Measurements from ENCODE around the gene ANKRD34A. TPM values are rescaled to one million over a fixed set of nuclear protein-coding genes. Genes with fewer than 3 reads are reported as not detected.
A peak's percentile ranks its signal among the peaks of the same experiment; 100 is the strongest.

The ANKRD34A gene
- total and polyA plus RNA-seq, 2 of the 8 experiments (the other 6 are each of a cell fraction or from before 2014, with no cell fraction given) = 0.15 to 0.20 TPM

GRCh38 chr1:145997016-145997717, 32.8 kb upstream of the ANKRD34A start:
- DNase-seq (ENCODE audit: low read depth in 1 of 2, low spot score in 2 of 2) = no peak
- Histone ChIP-seq H2BK15ac (ENCODE audit: low read length) (peak overlapping the region; percentile 83), H3K4me3 (ENCODE audit: extremely low read depth in 1 of 4, insufficient read depth in 2 of 4, low read depth in 3 of 4, low read length in 4 of 4) (peak overlapping the region; percentile 75 to 96 (median 92)), H3K36me3 (ENCODE audit: control insufficient read depth in 2 of 4, insufficient read depth in 4 of 4, low read length in 3 of 4) (peaks cover 17 to 33% (median 25%) of the 10 kb centered on the region in 4 experiments), H3K9ac (replicated peaks in 1 of 4; ENCODE audit: extremely low read depth in 1 of 4, low read depth in 3 of 4, low read length in 3 of 4) (peak overlapping the region in 3 of 4 experiments; percentile 62 to 85 (median 65); a peak in 6 of 7 replicates), H2BK20ac (ENCODE audit: low read length) (peak overlapping the region; percentile 91), H3K14ac (ENCODE audit: insufficient read length) (no peak overlapping the region), H3K4ac (replicated peaks; ENCODE audit: insufficient read length, low read depth, low read length) (peak overlapping the region; percentile 3), H2AK5ac (ENCODE audit: low read depth, low read length) (peak overlapping the region; percentile 6; the same call in 1 of the 2 replicates), H4K8ac (ENCODE audit: extremely low read depth, insufficient read depth, low read length) (0 out of 2 replicates have a peak overlapping the region, but pooled peaks have one; percentile 54), H3K23me2 (ENCODE audit: low read depth, low read length) (peaks cover 9% of the 10 kb centered on the region), H3K56ac (replicated peaks; ENCODE audit: insufficient read length, low read depth, low read length) (no peak overlapping the region), H3K27me3 (replicated peaks in 1 of 4; ENCODE audit: control insufficient read depth in 3 of 4, extremely low read depth in 1 of 4, insufficient read depth in 3 of 4, low read length in 3 of 4) (no peaks in the 10 kb centered on the region), H2BK120ac (replicated peaks; ENCODE audit: low read depth, low read length) (no peak overlapping the region), H3K4me1 (replicated peaks in 1 of 4; ENCODE audit: control insufficient read depth in 3 of 4, insufficient read depth in 4 of 4, low read length in 3 of 4) (peaks cover 2 to 8% (median 6%) of the 10 kb centered on the region in 4 experiments; a peak in 4 of 7 replicates), H3K79me1 (ENCODE audit: low read depth, low read length) (peaks cover 6% of the 10 kb centered on the region; the same call in 1 of the 2 replicates), H4K91ac (replicated peaks; ENCODE audit: insufficient read length, low read length) (peak overlapping the region; percentile 2), H2BK5ac (ENCODE audit: low read depth, low read length) (peak overlapping the region; percentile 10; the same call in 1 of the 2 replicates), H2BK12ac (ENCODE audit: low read depth, low read length) (peak overlapping the region; percentile 98), H3K4me2 (ENCODE audit: insufficient read depth in 1 of 2, low read depth in 2 of 2, low read length in 2 of 2) (peak overlapping the region; percentile 83 to 96), H3K27ac (ENCODE audit: low read depth, low read length) (peak overlapping the region; percentile 59), H3K9me3 (ENCODE audit: insufficient read depth in 2 of 2, low read depth in 1 of 2, low read length in 1 of 2) (no peaks in the 10 kb centered on the region), H2AFZ (ENCODE audit: low read length) (peak overlapping the region; percentile 37; the same call in 1 of the 2 replicates), H4K20me1 (replicated peaks in 1 of 2; ENCODE audit: control insufficient read depth in 1 of 2, insufficient read depth in 2 of 2, low read length in 2 of 2) (peaks cover 0 to 2% of the 10 kb centered on the region in 2 experiments), H4K5ac (ENCODE audit: insufficient read length, low read depth, low read length) (peak overlapping the region; percentile 28), H3K79me2 (ENCODE audit: control insufficient read depth in 1 of 2, insufficient read depth in 2 of 2, low read length in 2 of 2) (peaks cover 4 to 27% of the 10 kb centered on the region in 2 experiments; a peak in 3 of 4 replicates), H3K23ac (ENCODE audit: insufficient read length) (no peak overlapping the region), H3K18ac (ENCODE audit: extremely low read depth, low read length) (peak overlapping the region; percentile 56)
- ChIA-PET POLR2A (ENCODE audit: partially characterized antibody) (interaction anchor here (0.8 to 13.4 kb wide), 15 partner anchors 8 to 138 kb away, joined by 3 to 218 read pairs (median 4); partner anchors contain the start of genes LIX1L, PEX11B, PIAS3 and RBM8A), CTCF (ENCODE audit: partially characterized antibody) (interaction anchor here (1.2 to 12.6 kb wide), 4 partner anchors 9 to 21 kb away, joined by 5 to 93 read pairs (median 12); no protein-coding TSS in a partner anchor)
- no peak for FAIRE-seq
- TF ChIP-seq ASH2L (IDR thresholded peaks at IDR 0.05; ENCODE audit: low read length) = peak; percentile 47
- no peak for TF ChIP-seq CTCF (IDR thresholded peaks at IDR 0.05; ENCODE audit: control extremely low read depth in 1 of 3, insufficient read depth in 1 of 3, low read depth in 1 of 3, low read length in 3 of 3)
- TF ChIP-seq RBBP5 (IDR thresholded peaks at IDR 0.05; ENCODE audit: borderline replicate concordance, low read depth, low read length) = peak; percentile 13; the same call in 1 of the 2 replicates
- peak; percentile 36 for TF ChIP-seq SAP30 (IDR thresholded peaks at IDR 0.05; ENCODE audit: insufficient read depth, insufficient replicate concordance, low read length)
- 34% methylated on average over 12 of the region's 12 CpGs; no CpG with 5 or more reads in 1 of the 2 experiments for WGBS, 2 experiments (ENCODE audit: extremely low coverage in 1 of 2, insufficient coverage in 1 of 2, insufficient read length in 1 of 2, insufficient replicate concordance in 2 of 2, low coverage in 1 of 2, low lambda C conversion rate in 2 of 2, missing lambda C conversion rate in 1 of 2)

Data from H1 (cell line).